HUES6 (cell line): ENCODE data around the gene ETFRF1.

Experiments
- H3K27ac ChIP-seq: 2 replicates; pipeline ENCODE4 v1.7.0; 2013; ENCODE audit warnings: low read depth, mild to moderate bottlenecking, low read length, inconsistent platforms
- H3K27me3 ChIP-seq: 2 replicates; pipeline ENCODE4 v1.6.1; 2013; ENCODE audit warnings: low read length; ENCODE audit not compliant: control insufficient read depth, insufficient read depth
- H3K36me3 ChIP-seq: 2 replicates; pipeline ENCODE4 v1.6.1; 2013; ENCODE audit warnings: low read length; ENCODE audit not compliant: control insufficient read depth, insufficient read depth
- H3K4me1 ChIP-seq: 2 replicates; pipeline ENCODE4 v1.6.1; 2013; ENCODE audit warnings: low read length; ENCODE audit not compliant: control insufficient read depth, insufficient read depth
- H3K4me3 ChIP-seq: 2 replicates; pipeline ENCODE4 v1.5.1; 2013; ENCODE audit warnings: low read depth, low read length
- H3K9ac ChIP-seq: one replicate; pipeline ENCODE4 v1.6.1; 2013; ENCODE audit warnings: mild to moderate bottlenecking, low read length
- H3K9me3 ChIP-seq: 2 replicates; pipeline ENCODE4 v1.6.1; 2013; ENCODE audit warnings: low read depth, low read length; ENCODE audit not compliant: control insufficient read depth, insufficient read depth

Gene ETFRF1, protein sequence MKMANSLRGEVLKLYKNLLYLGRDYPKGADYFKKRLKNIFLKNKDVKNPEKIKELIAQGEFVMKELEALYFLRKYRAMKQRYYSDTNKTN

DNA sequence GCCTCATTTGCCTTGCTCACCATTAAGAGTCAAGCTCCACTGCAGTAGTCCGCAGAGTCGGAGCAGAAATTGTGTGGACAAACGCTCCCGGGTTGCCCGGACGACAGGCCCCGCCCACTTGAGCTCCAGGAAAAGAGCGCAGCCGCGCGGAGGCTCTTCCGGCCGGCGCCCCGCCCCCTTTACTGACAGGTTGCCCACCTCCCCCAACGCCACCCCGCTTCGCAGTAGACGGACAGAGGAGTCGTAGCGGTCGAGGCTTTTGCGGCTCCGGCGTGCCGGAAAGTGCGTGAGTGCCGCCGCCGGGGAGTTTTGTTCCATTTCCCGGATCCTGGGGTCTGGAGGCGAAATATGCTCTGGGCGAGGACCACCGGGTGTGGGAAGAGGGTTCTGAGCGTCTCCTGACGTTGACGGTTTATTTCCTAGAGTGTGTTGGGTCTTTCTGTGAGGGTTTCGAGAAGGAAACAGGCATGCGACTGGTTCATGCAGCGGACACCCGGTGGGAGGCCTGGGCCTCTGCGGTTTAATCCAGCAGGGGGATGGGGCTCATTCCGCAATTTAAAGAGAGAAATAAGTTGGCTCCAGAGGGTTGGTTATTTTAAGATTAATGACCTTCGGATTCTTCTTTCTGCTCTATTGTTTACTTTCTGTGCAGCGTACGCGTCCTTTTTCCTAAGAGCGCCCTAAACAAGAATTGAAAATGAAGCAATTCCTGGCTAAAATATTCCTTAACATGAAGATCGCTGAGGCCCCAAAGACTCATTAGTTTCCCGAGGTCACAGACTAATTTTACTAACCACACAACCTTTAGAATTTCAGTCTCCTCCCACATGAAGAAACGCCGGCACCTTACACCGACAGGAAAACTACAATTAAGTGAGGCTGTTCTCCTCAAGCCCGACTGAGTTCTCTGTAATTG is at the start of gene ETFRF1, which contains the start of gene DNAI7:
TSS of gene ETFRF1 (plus strand) at position 182 of the 916 bp plus-strand sequence. CDS start 8,720 bp downstream, outside the sequence.
TSS of gene DNAI7 (minus strand) at position 105 of the 916 bp plus-strand sequence. CDS start at position 23, 82 bp downstream.
- Histone ChIP-seq H3K27ac (peak within 1 kb of the TSS; percentile 86), H3K27me3 (no peaks in the 10 kb centered on the region), H3K9ac (peak within 1 kb of the TSS; percentile 95), H3K4me1 (peaks cover 8% of the 10 kb centered on the region; the same call in 1 of the 2 replicates), H3K4me3 (peak within 1 kb of the TSS; percentile 95), H3K36me3 (no peaks in the 10 kb centered on the region), H3K9me3 (no peaks in the 10 kb centered on the region)

DNA sequence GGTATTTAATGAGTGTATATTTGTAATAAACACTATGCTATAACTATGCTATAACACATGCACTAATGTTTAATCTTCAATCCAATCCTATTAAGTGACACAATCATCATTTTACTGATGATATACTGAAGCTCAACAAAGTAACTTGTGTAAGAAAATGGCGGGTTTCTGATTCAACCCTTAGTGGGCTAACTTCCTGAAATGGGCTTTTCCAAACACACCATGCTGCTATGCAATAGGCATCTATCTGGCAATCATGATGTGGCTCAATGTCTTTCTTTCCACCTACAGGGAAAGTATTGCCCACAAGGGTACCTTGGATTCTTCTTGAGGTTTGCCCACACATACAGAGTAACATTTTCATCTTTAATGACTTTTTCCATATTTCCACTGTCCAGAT is 48.4 kb upstream of the ETFRF1 start:
- H3K9ac ChIP-seq, result no peak overlapping the region
- H3K36me3 ChIP-seq, result no peaks in the 10 kb centered on the region
- H3K4me1 ChIP-seq, result peaks cover 5% of the 10 kb centered on the region
- H3K27ac ChIP-seq, result no peak overlapping the region
- H3K9me3 ChIP-seq, result no peaks in the 10 kb centered on the region
- H3K27me3 ChIP-seq, result no peaks in the 10 kb centered on the region
- no peak overlapping the region for H3K4me3 ChIP-seq

DNA sequence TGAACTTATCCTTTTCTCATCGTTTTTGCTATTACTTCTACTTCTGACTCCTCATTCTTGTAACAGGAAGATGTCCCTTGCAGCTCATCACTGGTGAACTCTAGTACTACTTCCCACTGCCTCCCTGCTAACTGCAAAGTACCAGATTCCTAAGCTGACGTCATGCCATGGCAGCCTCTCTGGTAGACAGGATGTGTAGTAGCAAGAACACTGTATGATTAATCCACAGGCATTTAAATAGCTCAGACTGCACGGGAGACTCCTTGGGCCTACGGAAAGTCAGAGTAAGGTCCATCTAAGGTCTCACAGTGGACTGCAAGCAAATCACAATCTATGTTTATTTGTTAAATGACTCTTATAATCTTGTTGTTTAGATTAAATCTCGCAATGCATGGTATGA is 43.6 kb upstream of the ETFRF1 start:
- no peaks in the 10 kb centered on the region for H3K36me3 ChIP-seq
- H3K27ac ChIP-seq, result no peak overlapping the region
- H3K27me3 ChIP-seq, result no peaks in the 10 kb centered on the region
- peaks cover 16% of the 10 kb centered on the region for H3K4me1 ChIP-seq
- H3K9me3 ChIP-seq, result no peaks in the 10 kb centered on the region
- H3K4me3 ChIP-seq, result no peak overlapping the region
- no peak overlapping the region for H3K9ac ChIP-seq

DNA sequence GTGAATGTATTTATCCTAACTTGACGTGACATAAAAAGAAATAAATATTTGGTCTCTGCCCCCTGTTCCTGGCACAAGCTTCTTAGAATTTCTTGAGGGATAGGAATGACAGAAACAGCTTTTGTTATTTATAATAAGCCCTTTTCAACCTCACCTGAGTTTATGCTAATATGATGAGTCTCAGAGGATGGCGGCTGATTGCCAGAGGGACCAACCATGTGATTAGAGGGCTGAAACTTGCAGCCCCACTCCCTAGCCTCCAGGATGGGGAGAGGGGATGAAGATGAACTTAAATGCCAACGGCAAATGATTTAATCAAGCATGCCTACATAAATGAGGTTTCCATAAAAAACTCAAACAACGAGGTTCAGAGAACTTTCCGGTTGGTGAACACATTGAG is 43.0 kb upstream of the ETFRF1 start:
- no peaks in the 10 kb centered on the region for H3K36me3 ChIP-seq
- H3K27ac ChIP-seq, result no peak overlapping the region
- H3K27me3 ChIP-seq, result no peaks in the 10 kb centered on the region
- no peak overlapping the region for H3K9ac ChIP-seq
- no peaks in the 10 kb centered on the region for H3K9me3 ChIP-seq
- peaks cover 16% of the 10 kb centered on the region for H3K4me1 ChIP-seq
- H3K4me3 ChIP-seq, result no peak overlapping the region

DNA sequence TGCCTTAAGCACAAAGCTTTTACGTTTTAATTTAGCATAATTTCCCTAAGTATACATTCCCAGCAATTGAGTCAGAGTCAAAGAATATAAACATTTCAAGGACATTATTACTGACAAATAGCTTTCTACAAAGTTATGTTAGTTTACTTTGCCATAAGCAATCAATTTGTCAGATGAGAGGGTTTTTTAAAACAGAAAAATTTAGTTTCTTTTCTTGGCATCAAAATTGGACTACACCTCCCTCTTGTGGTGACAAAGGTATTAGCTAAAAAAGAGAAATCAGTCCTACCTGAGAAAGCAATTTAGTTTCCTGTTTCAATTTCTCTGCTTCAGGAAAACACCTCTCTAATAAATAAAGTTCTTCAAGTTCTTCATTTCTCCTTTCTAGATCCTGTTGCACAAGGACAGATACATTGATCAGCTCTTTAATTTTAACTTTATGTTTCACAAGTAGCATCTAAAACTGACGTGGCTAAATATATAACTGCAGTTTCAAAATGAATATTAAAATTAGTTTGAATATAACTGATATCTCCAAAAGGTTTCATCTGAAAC is 39.9 kb upstream of the ETFRF1 start:
- no peaks in the 10 kb centered on the region for H3K27me3 ChIP-seq
- H3K4me1 ChIP-seq, result peaks cover 16% of the 10 kb centered on the region
- H3K4me3 ChIP-seq, result no peak overlapping the region
- no peak overlapping the region for H3K9ac ChIP-seq
- H3K9me3 ChIP-seq, result no peaks in the 10 kb centered on the region
- H3K36me3 ChIP-seq, result no peaks in the 10 kb centered on the region
- H3K27ac ChIP-seq, result no peak overlapping the region

DNA sequence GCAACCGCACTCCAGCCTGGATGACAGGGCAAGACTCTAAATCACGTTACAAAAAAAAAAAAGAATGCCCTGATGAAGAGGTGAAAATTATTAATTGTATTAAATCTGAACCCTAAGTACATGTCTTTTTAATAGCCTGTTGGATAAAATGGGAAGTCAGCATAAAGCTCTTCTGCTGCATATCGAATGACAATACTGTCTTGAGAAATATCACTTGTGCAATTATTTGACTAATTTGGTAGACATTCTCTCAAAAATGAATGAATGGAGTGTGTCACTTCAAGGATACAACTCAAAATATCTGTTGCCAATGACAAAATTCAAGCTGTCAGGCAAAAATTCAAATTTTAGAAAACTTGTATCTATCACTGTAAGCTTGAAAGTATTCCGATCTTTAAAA is 39.0 kb upstream of the ETFRF1 start:
- H3K36me3 ChIP-seq, result no peaks in the 10 kb centered on the region
- no peaks in the 10 kb centered on the region for H3K9me3 ChIP-seq
- H3K4me3 ChIP-seq, result no peak overlapping the region

DNA sequence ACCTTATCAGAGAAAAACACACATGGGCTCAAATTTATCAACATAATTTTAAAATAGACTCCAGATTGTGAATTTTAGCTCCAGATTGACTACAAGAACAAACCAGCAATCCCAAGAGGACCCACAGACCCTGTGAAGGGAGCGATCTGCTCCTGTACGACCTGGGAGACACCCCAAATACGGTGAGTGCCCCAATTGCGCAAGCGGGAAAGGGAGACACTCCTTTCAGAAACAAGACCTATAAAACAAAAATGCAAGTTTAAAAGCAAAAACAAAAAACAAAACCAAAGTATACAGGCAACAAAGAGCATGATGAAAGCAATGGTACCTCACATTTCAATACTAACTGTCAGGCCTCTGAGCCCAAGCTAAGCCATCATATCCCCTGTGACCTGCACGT is 32.2 kb upstream of the ETFRF1 start:
- no peaks in the 10 kb centered on the region for H3K27me3 ChIP-seq
- H3K4me1 ChIP-seq, result no peaks in the 10 kb centered on the region
- H3K36me3 ChIP-seq, result no peaks in the 10 kb centered on the region
- no peak overlapping the region for H3K27ac ChIP-seq
- no peak overlapping the region for H3K4me3 ChIP-seq
- no peaks in the 10 kb centered on the region for H3K9me3 ChIP-seq
- H3K9ac ChIP-seq, result no peak overlapping the region

More for the DNA sequence above, 39.0 kb upstream of the ETFRF1 start:
- H3K9ac ChIP-seq, result no peak overlapping the region
- no peaks in the 10 kb centered on the region for H3K27me3 ChIP-seq
- peaks cover 16% of the 10 kb centered on the region for H3K4me1 ChIP-seq
- H3K27ac ChIP-seq, result no peak overlapping the region

DNA sequence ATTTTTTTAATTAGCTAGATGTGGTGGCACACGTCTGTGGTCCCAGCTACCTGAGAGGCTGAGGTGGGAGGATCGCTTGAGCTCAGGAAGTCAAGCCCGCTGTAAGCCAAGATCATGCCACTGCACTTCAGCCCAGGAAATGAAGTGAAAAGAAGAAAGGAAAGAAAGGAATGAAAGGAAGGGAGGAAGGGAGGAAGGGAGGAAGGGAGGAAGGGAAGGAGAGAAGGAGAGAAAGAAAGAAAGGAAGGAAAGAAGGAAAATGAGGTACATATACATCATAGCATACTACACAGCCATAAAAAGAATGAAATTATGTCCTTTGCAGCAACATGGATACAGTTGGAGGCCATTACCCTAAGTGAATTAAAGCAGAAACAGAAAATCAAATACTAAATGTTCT is 12.3 kb upstream of the ETFRF1 start:
- Histone ChIP-seq H3K9me3 (no peaks in the 10 kb centered on the region), H3K36me3 (no peaks in the 10 kb centered on the region), H3K27me3 (no peaks in the 10 kb centered on the region), H3K27ac (no peak overlapping the region), H3K4me1 (no peaks in the 10 kb centered on the region), H3K4me3 (no peak overlapping the region), H3K9ac (no peak overlapping the region)

DNA sequence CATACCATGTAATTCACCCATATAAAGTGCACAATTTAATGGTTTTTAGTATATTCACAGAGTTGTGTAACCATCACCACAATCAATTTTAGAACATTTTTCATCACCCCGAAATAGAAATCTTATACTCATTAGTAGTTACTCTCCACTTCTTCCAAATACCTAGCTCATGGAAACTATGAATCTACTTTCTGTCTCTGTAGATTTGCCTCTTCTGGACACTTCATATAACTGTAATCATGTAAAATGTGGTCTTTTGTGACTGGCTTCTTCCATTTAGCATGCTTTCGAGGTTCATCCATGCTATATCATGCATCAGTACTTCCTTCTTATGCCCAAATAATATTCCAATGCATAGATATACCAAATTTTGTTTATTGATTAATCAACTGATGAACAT is 10.9 kb upstream of the ETFRF1 start:
- H3K9me3 ChIP-seq, result no peaks in the 10 kb centered on the region
- H3K36me3 ChIP-seq, result no peaks in the 10 kb centered on the region
- H3K27me3 ChIP-seq, result no peaks in the 10 kb centered on the region
- H3K27ac ChIP-seq, result no peak overlapping the region
- H3K4me3 ChIP-seq, result no peak overlapping the region
- no peak overlapping the region for H3K9ac ChIP-seq
- no peaks in the 10 kb centered on the region for H3K4me1 ChIP-seq

DNA sequence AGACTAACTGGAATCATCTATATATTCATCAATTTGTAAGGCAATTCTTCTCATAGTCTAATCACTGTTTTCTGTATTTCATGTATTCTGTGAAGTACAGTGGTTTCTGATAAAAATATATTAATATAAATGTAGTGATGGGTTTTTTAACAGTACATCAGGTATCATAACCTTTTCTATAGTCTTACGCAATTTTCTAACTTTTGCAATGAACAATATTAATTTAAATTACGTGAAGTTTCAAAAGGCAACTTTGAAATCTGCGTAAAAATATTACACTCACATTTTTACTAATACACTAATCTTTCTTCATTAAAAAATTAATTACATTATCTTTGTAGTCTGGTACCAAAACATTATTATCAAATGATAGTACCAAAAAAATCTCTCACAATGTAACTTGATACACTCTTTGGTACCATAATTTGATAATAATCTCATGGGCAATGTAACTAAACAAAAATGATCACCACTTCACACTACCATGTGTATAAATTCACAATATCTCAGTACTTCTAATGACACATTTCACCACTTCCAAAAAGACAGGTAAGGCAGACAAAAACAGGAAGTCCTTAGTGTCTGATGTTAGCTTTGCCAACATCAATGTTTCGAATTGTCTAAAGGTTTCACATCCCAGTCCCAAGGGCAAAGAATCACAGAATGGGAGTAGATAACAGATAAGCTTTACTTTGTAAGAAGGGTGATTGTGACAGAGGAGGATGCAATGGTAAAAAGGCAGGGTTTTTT is 8.8 kb upstream of the ETFRF1 start:
- Histone ChIP-seq H3K27ac (no peak overlapping the region), H3K9me3 (no peaks in the 10 kb centered on the region), H3K9ac (no peak overlapping the region), H3K27me3 (no peaks in the 10 kb centered on the region), H3K4me1 (no peaks in the 10 kb centered on the region), H3K4me3 (no peak overlapping the region), H3K36me3 (no peaks in the 10 kb centered on the region)
